BLaER1 treated with 17β-estradiol and CSF1 and Interleukin-3, amounts not matched to agents 10 nM and 100 nM (cell line): Measurements from ENCODE around the gene PAIP2.

Experiments
- H3K27ac ChIP-seq, 11 experiments: shearing (Covaris generic); formaldehyde crosslinking; 2 replicates each; pipeline ENCODE4 v1.8.1; 2022
- H3K27me3 ChIP-seq, 11 experiments: shearing (Covaris generic); formaldehyde crosslinking; 2 replicates each; pipeline ENCODE4 v1.8.1; 2022
- H3K36me3 ChIP-seq, 11 experiments: shearing (Covaris generic); formaldehyde crosslinking; 2 replicates each; pipeline ENCODE4 v1.8.1; 2022
- H3K4me1 ChIP-seq, 10 experiments: shearing (Covaris generic); formaldehyde crosslinking; 2 replicates each; pipeline ENCODE4 v1.8.1; 2022
- H3K4me2 ChIP-seq, 11 experiments: shearing (Covaris generic); formaldehyde crosslinking; 2 replicates each; pipeline ENCODE4 v1.8.1; 2022
- H3K4me3 ChIP-seq, 10 experiments: shearing (Covaris generic); formaldehyde crosslinking; 2 replicates each; pipeline ENCODE4 v1.8.1; 2022
- H3K9ac ChIP-seq, 11 experiments: shearing (Covaris generic); formaldehyde crosslinking; 2 replicates each; pipeline ENCODE4 v1.8.1; 2022
- H3K9me3 ChIP-seq, 11 experiments: shearing (Covaris generic); formaldehyde crosslinking; replicated peaks in 1 of 11; 2 replicates each; pipeline ENCODE4 v1.8.1; 2022
- H4K20me1 ChIP-seq, 11 experiments: shearing (Covaris generic); formaldehyde crosslinking; 2 replicates each; pipeline ENCODE4 v1.8.1; 2022
- Cebpa-rat ChIP-seq, 11 experiments: shearing (Covaris generic); IDR thresholded peaks; 2 replicates each; pipeline ENCODE4 v1.8.1; 2022

Gene PAIP2

GRCh38 chr5:139297439-139298133 is 44.1 kb upstream of the PAIP2 start:
- H3K27me3 ChIP-seq = no peaks in the 10 kb centered on the region
- H3K4me1 ChIP-seq = peaks cover 48 to 74% (median 64%) of the 10 kb centered on the region in 10 experiments
- peak overlapping the region; percentile 80 to 98 (median 88); a peak in 20 of 22 replicates for H3K4me2 ChIP-seq
- no peak for TF ChIP-seq Cebpa-rat (IDR thresholded peaks at IDR 0.05)
- no peak overlapping the region for H3K27ac ChIP-seq
- H3K4me3 ChIP-seq = no peak overlapping the region
- no peak overlapping the region for H3K9ac ChIP-seq
- peaks cover 73 to 87% (median 82%) of the 10 kb centered on the region in 11 experiments for H4K20me1 ChIP-seq
- H3K36me3 ChIP-seq = peaks cover 9 to 60% (median 39%) of the 10 kb centered on the region in 11 experiments; a peak in 17 of 22 replicates
- no peaks in the 10 kb centered on the region for H3K9me3 ChIP-seq

GRCh38 chr5:139298242-139298641 is 43.4 kb upstream of the PAIP2 start:
- peaks cover 46 to 77% (median 63%) of the 10 kb centered on the region in 10 experiments for H3K4me1 ChIP-seq
- H3K4me3 ChIP-seq = no peak overlapping the region
- peaks cover 80 to 94% (median 89%) of the 10 kb centered on the region in 11 experiments for H4K20me1 ChIP-seq
- H3K27ac ChIP-seq = no peak overlapping the region
- H3K4me2 ChIP-seq = peak overlapping the region; percentile 30 to 98 (median 85); a peak in 20 of 22 replicates
- H3K27me3 ChIP-seq = no peaks in the 10 kb centered on the region
- no peak for TF ChIP-seq Cebpa-rat (IDR thresholded peaks at IDR 0.05)
- peaks cover 9 to 67% (median 39%) of the 10 kb centered on the region in 11 experiments; a peak in 18 of 22 replicates for H3K36me3 ChIP-seq
- no peak overlapping the region for H3K9ac ChIP-seq
- no peaks in the 10 kb centered on the region for H3K9me3 ChIP-seq

- H3K4me2 ChIP-seq = peak overlapping the region; percentile 1 to 93 (median 80); a peak in 13 of 22 replicates
- H3K36me3 ChIP-seq = peaks cover 9 to 73% (median 40%) of the 10 kb centered on the region in 11 experiments; a peak in 18 of 22 replicates
- peaks cover 92 to 100% (median 100%) of the 10 kb centered on the region in 11 experiments for H4K20me1 ChIP-seq
- no peak for TF ChIP-seq Cebpa-rat (IDR thresholded peaks at IDR 0.05)
- no peaks in the 10 kb centered on the region for H3K9me3 ChIP-seq
- H3K27ac ChIP-seq = no peak overlapping the region
- H3K4me1 ChIP-seq = peaks cover 49 to 89% (median 74%) of the 10 kb centered on the region in 10 experiments
- H3K27me3 ChIP-seq = no peaks in the 10 kb centered on the region
- no peak overlapping the region for H3K9ac ChIP-seq
- no peak overlapping the region for H3K4me3 ChIP-seq
These were observed 42.2 kb upstream of the PAIP2 start for GRCh38 chr5:139299486-139299885.

GRCh38 chr5:139301808-139302499 is 39.7 kb upstream of the PAIP2 start:
- Histone ChIP-seq H3K27ac (no peak overlapping the region), H3K36me3 (peaks cover 9 to 71% (median 40%) of the 10 kb centered on the region in 11 experiments; a peak in 18 of 22 replicates), H3K4me2 (peak overlapping the region in 2 of 11 experiments; percentile 7 to 13; a peak in 2 of 22 replicates), H3K9me3 (no peaks in the 10 kb centered on the region), H3K4me3 (no peak overlapping the region), H4K20me1 (peaks cover 100% of the 10 kb centered on the region in 11 experiments), H3K9ac (no peak overlapping the region), H3K4me1 (peaks cover 34 to 99% (median 80%) of the 10 kb centered on the region in 10 experiments), H3K27me3 (no peaks in the 10 kb centered on the region)
- no peak for TF ChIP-seq Cebpa-rat (IDR thresholded peaks at IDR 0.05)

GRCh38 chr5:139304391-139305324 is 37.0 kb upstream of the PAIP2 start:
- H3K27me3 ChIP-seq = no peaks in the 10 kb centered on the region
- no peak overlapping the region for H3K27ac ChIP-seq
- no peak overlapping the region for H3K9ac ChIP-seq
- H3K36me3 ChIP-seq = peaks cover 15 to 71% (median 38%) of the 10 kb centered on the region in 11 experiments; a peak in 19 of 22 replicates
- no peaks in the 10 kb centered on the region for H3K9me3 ChIP-seq
- H3K4me2 ChIP-seq = peak overlapping the region in 10 of 11 experiments; percentile 0 to 49 (median 18); a peak in 13 of 22 replicates
- peaks cover 100% of the 10 kb centered on the region in 11 experiments for H4K20me1 ChIP-seq
- no peak for TF ChIP-seq Cebpa-rat (IDR thresholded peaks at IDR 0.05)
- H3K4me1 ChIP-seq = peaks cover 25 to 99% (median 72%) of the 10 kb centered on the region in 10 experiments
- no peak overlapping the region for H3K4me3 ChIP-seq

GRCh38 chr5:139306197-139306596 is 35.5 kb upstream of the PAIP2 start:
- H4K20me1 ChIP-seq = peaks cover 100% of the 10 kb centered on the region in 11 experiments

GRCh38 chr5:139306628-139307379 is 34.9 kb upstream of the PAIP2 start:
- Histone ChIP-seq H3K4me1 (peaks cover 23 to 96% (median 64%) of the 10 kb centered on the region in 10 experiments), H4K20me1 (peaks cover 100% of the 10 kb centered on the region in 11 experiments), H3K27me3 (no peaks in the 10 kb centered on the region), H3K9me3 (no peaks in the 10 kb centered on the region), H3K36me3 (peaks cover 3 to 70% (median 34%) of the 10 kb centered on the region in 11 experiments; a peak in 19 of 22 replicates), H3K27ac (no peak overlapping the region), H3K4me3 (no peak overlapping the region), H3K9ac (no peak overlapping the region), H3K4me2 (peak overlapping the region in 6 of 11 experiments; percentile 17 to 65 (median 38); a peak in 7 of 22 replicates)
- TF ChIP-seq Cebpa-rat (IDR thresholded peaks at IDR 0.05) = no peak

More at GRCh38 chr5:139306197-139306596, 35.5 kb upstream of the PAIP2 start:
- Histone ChIP-seq H3K9ac (no peak overlapping the region), H3K4me3 (no peak overlapping the region), H3K4me1 (peaks cover 24 to 100% (median 68%) of the 10 kb centered on the region in 10 experiments), H3K27ac (no peak overlapping the region), H3K9me3 (no peaks in the 10 kb centered on the region), H3K4me2 (peak overlapping the region in 3 of 11 experiments; percentile 5 to 44 (median 40); a peak in 6 of 22 replicates), H3K36me3 (peaks cover 9 to 70% (median 31%) of the 10 kb centered on the region in 11 experiments; a peak in 19 of 22 replicates), H3K27me3 (no peaks in the 10 kb centered on the region)
- no peak for TF ChIP-seq Cebpa-rat (IDR thresholded peaks at IDR 0.05)
